ENCODE data around the gene HIF3A. TPM values are rescaled to one million over a fixed set of nuclear protein-coding genes. Genes with fewer than 3 reads are reported as not detected.
"Not testable (repeated sequence)": the region's sequence is repeated elsewhere in the genome, so short reads cannot be mapped to it uniquely, and the experiment has no call there.

HIF3A gene
- total RNA-seq, result 100 to 1,000 TPM; 166 to 235 (median 209) TPM

- DNase-seq (ENCODE audit: low spot score in 2 of 2), result peak in 1 of 2 donors; percentile 58
- Histone ChIP-seq H3K27me3 (peaks cover 0 to 7% of the 10 kb centered on the region in 2 donors), H3K4me3 (peak within 1 kb of the TSS; percentile 15 to 63 (median 50)), H3K4me1 (peaks cover 6 to 58% (median 50%) of the 10 kb centered on the region in 4 donors), H3K9me3 (no peaks in the 10 kb centered on the region), H3K36me3 (no peaks in the 10 kb centered on the region), H3K27ac (peak within 1 kb of the TSS; percentile 91 to 98 (median 96))
- TF ChIP-seq CTCF (IDR thresholded peaks at IDR 0.05) (no peak), POLR2A (IDR thresholded peaks at IDR 0.05) (peak in 1 of 2 donors; percentile 37), EP300 (IDR thresholded peaks at IDR 0.05) (peak in 1 of 2 donors; percentile 56)
- 4 to 11% methylated on average over 38 to 44 of the region's 46 CpGs for WGBS, 2 donors
Measured at GRCh38 chr19:46296722-46297461, at the start of gene HIF3A. Gene HIF3A, plus strand, starts transcription at chr19:46297042. Its CDS starts 35 bp downstream, at chr19:46297077.

- DNase-seq (ENCODE audit: low spot score in 2 of 2), result no peak
- 54 to 55% methylated on average over 3 of the region's 3 CpGs for WGBS, 2 donors
- Histone ChIP-seq H3K9me3 (no peaks in the 10 kb centered on the region), H3K27ac (no peak overlapping the region), H3K36me3 (no peaks in the 10 kb centered on the region), H3K4me1 (no peaks in the 10 kb centered on the region), H3K4me3 (no peak overlapping the region), H3K27me3 (peaks cover 0 to 36% of the 10 kb centered on the region in 2 donors)
- TF ChIP-seq EP300 (IDR thresholded peaks at IDR 0.05) (no peak), CTCF (IDR thresholded peaks at IDR 0.05) (no peak), POLR2A (IDR thresholded peaks at IDR 0.05) (no peak)
Measured at GRCh38 chr19:46250076-46250735, 46.6 kb upstream of the HIF3A start.

GRCh38 chr19:46251416-46251815, 45.4 kb upstream of the HIF3A start:
- H3K27me3 ChIP-seq, result peaks cover 0 to 27% of the 10 kb centered on the region in 2 donors
- no peaks in the 10 kb centered on the region for H3K4me1 ChIP-seq
- H3K27ac ChIP-seq, result no peak overlapping the region
- H3K9me3 ChIP-seq, result no peaks in the 10 kb centered on the region
- H3K4me3 ChIP-seq, result no peak overlapping the region
- WGBS, 2 donors, result 68 to 75% methylated on average over 5 of the region's 5 CpGs
- TF ChIP-seq CTCF (IDR thresholded peaks at IDR 0.05), result no peak
- TF ChIP-seq EP300 (IDR thresholded peaks at IDR 0.05), result no peak
- no peak for TF ChIP-seq POLR2A (IDR thresholded peaks at IDR 0.05)
- no peaks in the 10 kb centered on the region for H3K36me3 ChIP-seq
- no peak for DNase-seq (ENCODE audit: low spot score in 2 of 2)

- WGBS, 2 donors, result 72 to 83% methylated on average over 4 of the region's 4 CpGs
- Histone ChIP-seq H3K27ac (no peak overlapping the region), H3K4me3 (no peak overlapping the region), H3K4me1 (no peaks in the 10 kb centered on the region), H3K27me3 (peaks cover 0 to 19% of the 10 kb centered on the region in 2 donors), H3K9me3 (no peaks in the 10 kb centered on the region), H3K36me3 (no peaks in the 10 kb centered on the region)
- TF ChIP-seq EP300 (IDR thresholded peaks at IDR 0.05) (no peak), CTCF (IDR thresholded peaks at IDR 0.05) (no peak), POLR2A (IDR thresholded peaks at IDR 0.05) (no peak)
- DNase-seq (ENCODE audit: low spot score in 2 of 2), result no peak
Measured at GRCh38 chr19:46254776-46255175, 42.1 kb upstream of the HIF3A start.

GRCh38 chr19:46256855-46257254, 40.0 kb upstream of the HIF3A start:
- Histone ChIP-seq H3K27me3 (peaks cover 0 to 24% of the 10 kb centered on the region in 2 donors), H3K4me1 (no peaks in the 10 kb centered on the region), H3K4me3 (no peak overlapping the region), H3K9me3 (no peaks in the 10 kb centered on the region), H3K27ac (no peak overlapping the region), H3K36me3 (no peaks in the 10 kb centered on the region)
- 72 to 75% methylated on average over 8 of the region's 8 CpGs for WGBS, 2 donors
- no peak for TF ChIP-seq POLR2A (IDR thresholded peaks at IDR 0.05)
- no peak for TF ChIP-seq CTCF (IDR thresholded peaks at IDR 0.05)
- no peak for TF ChIP-seq EP300 (IDR thresholded peaks at IDR 0.05)
- no peak for DNase-seq (ENCODE audit: low spot score in 2 of 2)

- H3K27ac ChIP-seq; H3K4me3 ChIP-seq; H3K9me3 ChIP-seq; H3K36me3 ChIP-seq; H3K4me1 ChIP-seq; DNase-seq (ENCODE audit: low spot score in 2 of 2): not testable (repeated sequence)
- 69 to 79% methylated on average over 7 of the region's 7 CpGs for WGBS, 2 donors
- peaks cover 0 to 38% of the 10 kb centered on the region in 2 donors for H3K27me3 ChIP-seq
Measured at GRCh38 chr19:46261501-46261900, 35.3 kb upstream of the HIF3A start.

GRCh38 chr19:46262684-46263296, 34.1 kb upstream of the HIF3A start:
- H3K9me3 ChIP-seq; H3K4me3 ChIP-seq; DNase-seq (ENCODE audit: low spot score in 2 of 2); H3K4me1 ChIP-seq; H3K36me3 ChIP-seq; H3K27ac ChIP-seq: not testable (repeated sequence)
- 49 to 52% methylated on average over 11 of the region's 11 CpGs for WGBS, 2 donors
- H3K27me3 ChIP-seq, result peaks cover 0 to 38% of the 10 kb centered on the region in 2 donors
